Neural cell (in vitro differentiated cells): ENCODE results near the gene CD47. TPM values are rescaled to one million over a fixed set of nuclear protein-coding genes. Genes with fewer than 3 reads are reported as not detected.

ENCODE experiments used
- H2AFZ ChIP-seq: fragments of 200-600, 300-800 bp; sonication (generic), shearing (Covaris generic); 2 replicates; pipeline ENCODE4 v1.6.0; 2014; ENCODE audit warnings: low read depth, mild to moderate bottlenecking, antibody characterized with exemption, low read length, moderate library complexity
- H3F3A ChIP-seq: fragments of 200-600 bp; shearing (Covaris generic); 2 replicates; pipeline ENCODE4 v1.6.1; 2016; ENCODE audit warnings: mild to moderate bottlenecking, moderate library complexity, mixed read lengths, antibody characterized with exemption, low read length; ENCODE audit not compliant: insufficient read depth, poor library complexity, severe bottlenecking
- H3K27ac ChIP-seq: fragments of 200-600, 300-800 bp; sonication (generic), shearing (Covaris generic); 2 replicates; pipeline ENCODE4 v1.5.1; 2014; ENCODE audit warnings: mild to moderate bottlenecking, low read length, moderate library complexity
- H3K27me3 ChIP-seq: fragments of 300-800, 200-600 bp; sonication (generic), shearing (Covaris generic); 2 replicates; pipeline ENCODE4 v1.6.0; 2014; ENCODE audit warnings: mild to moderate bottlenecking, low read depth, low read length, moderate library complexity; ENCODE audit not compliant: insufficient read depth
- H3K36me3 ChIP-seq: fragments of 300-800, 200-600 bp; sonication (generic), shearing (Covaris generic); 2 replicates; pipeline ENCODE4 v1.5.1; 2014; ENCODE audit warnings: mild to moderate bottlenecking, antibody characterized with exemption, low read length, moderate library complexity; ENCODE audit not compliant: insufficient read depth
- H3K4me2 ChIP-seq: fragments of 300-800, 200-600 bp; sonication (generic), shearing (Covaris generic); 2 replicates; pipeline ENCODE4 v1.6.0; 2014; ENCODE audit warnings: mild to moderate bottlenecking, low read length
- H3K4me3 ChIP-seq: fragments of 300-800, 200-600 bp; sonication (generic), shearing (Covaris generic); 2 replicates; pipeline ENCODE4 v1.5.1; 2014; ENCODE audit warnings: mild to moderate bottlenecking, low read length, moderate library complexity
- H3K79me2 ChIP-seq: fragments of 200-600 bp; shearing (Covaris generic); replicated peaks from 2 replicates; pipeline ENCODE4 v1.6.0; 2014; ENCODE audit warnings: mild to moderate bottlenecking, low read length, moderate library complexity; ENCODE audit not compliant: insufficient read depth
- H3K9ac ChIP-seq: fragments of 300-800, 200-600 bp; sonication (generic), shearing (Covaris generic); 2 replicates; pipeline ENCODE4 v1.6.1; 2016; ENCODE audit warnings: mild to moderate bottlenecking, low read length, mixed read lengths
- H3K9me2 ChIP-seq: fragments of 200-600 bp; shearing (Covaris generic); 2 replicates; pipeline ENCODE4 v1.6.1; 2016; ENCODE audit warnings: mild to moderate bottlenecking, low read length, mixed read lengths; ENCODE audit not compliant: insufficient read depth
- H3K9me3 ChIP-seq: fragments of 200-600, 300-800 bp; sonication (generic), shearing (Covaris generic); 2 replicates; pipeline ENCODE4 v1.6.1; 2016; ENCODE audit warnings: mild to moderate bottlenecking, mixed run types, low read length, moderate library complexity, mixed read lengths
- H4K20me1 ChIP-seq: fragments of 200-600 bp; shearing (Covaris generic); 2 replicates; pipeline ENCODE4 v1.6.1; 2016; ENCODE audit warnings: mild to moderate bottlenecking, mixed run types; ENCODE audit not compliant: insufficient read depth
- CTCF ChIP-seq: fragments of 450-650 bp; IDR thresholded peaks from 2 replicates; pipeline ENCODE4 v1.5.1; 2014; ENCODE audit warnings: antibody characterized with exemption, mild to moderate bottlenecking, moderate library complexity; ENCODE audit not compliant: poor library complexity, severe bottlenecking
- EP300 ChIP-seq: fragments of 450-650 bp; conservative IDR thresholded peaks from 2 replicates; pipeline ENCODE4 v1.6.1; 2014; ENCODE audit warnings: antibody characterized with exemption, mild to moderate bottlenecking, moderate library complexity; ENCODE audit not compliant: poor library complexity, severe bottlenecking
- EZH2 ChIP-seq: fragments of 200-600, 300-800 bp; shearing (Covaris generic), sonication (generic); IDR thresholded peaks from 2 replicates; pipeline ENCODE4 v1.6.1; 2014; ENCODE audit warnings: antibody characterized with exemption, low read length, borderline replicate concordance, mild to moderate bottlenecking; ENCODE audit not compliant: insufficient read depth, poor library complexity, severe bottlenecking
- MXI1 ChIP-seq: fragments of 450-650 bp; conservative IDR thresholded peaks from 2 replicates; pipeline ENCODE4 v1.6.1; 2014; ENCODE audit warnings: antibody characterized with exemption, mild to moderate bottlenecking; ENCODE audit not compliant: poor library complexity, severe bottlenecking
- RAD21 ChIP-seq: fragments of 450-650 bp; conservative IDR thresholded peaks from 2 replicates; pipeline ENCODE4 v1.6.1; 2014; ENCODE audit warnings: antibody characterized with exemption, mild to moderate bottlenecking, moderate library complexity
- SMC3 ChIP-seq: fragments of 450-650 bp; conservative IDR thresholded peaks from 2 replicates; pipeline ENCODE4 v1.6.1; 2014; ENCODE audit warnings: antibody characterized with exemption, mild to moderate bottlenecking, moderate library complexity; ENCODE audit not compliant: poor library complexity
- TAF1 ChIP-seq: IDR thresholded peaks from 2 replicates; pipeline ENCODE4 v1.6.1; 2012; ENCODE audit warnings: low read depth
- polyA plus RNA-seq: library from polyadenylated mRNA; depleted of rRNA; stranded (reverse); fragments of >200 nt; gene quantifications from 2 replicates; pipeline ENCODE4 v1.2.3, GENCODE V29; 2014
- TF ChIP-seq, protein P1 (sequence below): IDR thresholded peaks from 2 replicates; pipeline ENCODE4 v1.6.1; 2012; ENCODE audit warnings: borderline replicate concordance

CD47 gene
- polyA plus RNA-seq, 1 donor from 2014 or later = 128 TPM

- Histone ChIP-seq H3K27ac (no peak overlapping the region), H4K20me1 (no peaks in the 10 kb centered on the region), H2AFZ (no peak overlapping the region), H3K36me3 (no peaks in the 10 kb centered on the region), H3K9ac (no peak overlapping the region), H3K79me2 (no peaks in the 10 kb centered on the region), H3K9me3 (no peaks in the 10 kb centered on the region), H3F3A (no peaks in the 10 kb centered on the region), H3K4me2 (no peak overlapping the region), H3K4me3 (no peak overlapping the region), H3K9me2 (no peaks in the 10 kb centered on the region), H3K27me3 (no peaks in the 10 kb centered on the region)
- TF ChIP-seq TAF1 (no peak), MXI1 (no peak), EZH2 (no peak)
- TF ChIP-seq, protein P1, sequence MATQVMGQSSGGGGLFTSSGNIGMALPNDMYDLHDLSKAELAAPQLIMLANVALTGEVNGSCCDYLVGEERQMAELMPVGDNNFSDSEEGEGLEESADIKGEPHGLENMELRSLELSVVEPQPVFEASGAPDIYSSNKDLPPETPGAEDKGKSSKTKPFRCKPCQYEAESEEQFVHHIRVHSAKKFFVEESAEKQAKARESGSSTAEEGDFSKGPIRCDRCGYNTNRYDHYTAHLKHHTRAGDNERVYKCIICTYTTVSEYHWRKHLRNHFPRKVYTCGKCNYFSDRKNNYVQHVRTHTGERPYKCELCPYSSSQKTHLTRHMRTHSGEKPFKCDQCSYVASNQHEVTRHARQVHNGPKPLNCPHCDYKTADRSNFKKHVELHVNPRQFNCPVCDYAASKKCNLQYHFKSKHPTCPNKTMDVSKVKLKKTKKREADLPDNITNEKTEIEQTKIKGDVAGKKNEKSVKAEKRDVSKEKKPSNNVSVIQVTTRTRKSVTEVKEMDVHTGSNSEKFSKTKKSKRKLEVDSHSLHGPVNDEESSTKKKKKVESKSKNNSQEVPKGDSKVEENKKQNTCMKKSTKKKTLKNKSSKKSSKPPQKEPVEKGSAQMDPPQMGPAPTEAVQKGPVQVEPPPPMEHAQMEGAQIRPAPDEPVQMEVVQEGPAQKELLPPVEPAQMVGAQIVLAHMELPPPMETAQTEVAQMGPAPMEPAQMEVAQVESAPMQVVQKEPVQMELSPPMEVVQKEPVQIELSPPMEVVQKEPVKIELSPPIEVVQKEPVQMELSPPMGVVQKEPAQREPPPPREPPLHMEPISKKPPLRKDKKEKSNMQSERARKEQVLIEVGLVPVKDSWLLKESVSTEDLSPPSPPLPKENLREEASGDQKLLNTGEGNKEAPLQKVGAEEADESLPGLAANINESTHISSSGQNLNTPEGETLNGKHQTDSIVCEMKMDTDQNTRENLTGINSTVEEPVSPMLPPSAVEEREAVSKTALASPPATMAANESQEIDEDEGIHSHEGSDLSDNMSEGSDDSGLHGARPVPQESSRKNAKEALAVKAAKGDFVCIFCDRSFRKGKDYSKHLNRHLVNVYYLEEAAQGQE = no peak
Observed at GRCh38 chr3:108123326-108123725, 32.5 kb upstream of the CD47 start.

DNA sequence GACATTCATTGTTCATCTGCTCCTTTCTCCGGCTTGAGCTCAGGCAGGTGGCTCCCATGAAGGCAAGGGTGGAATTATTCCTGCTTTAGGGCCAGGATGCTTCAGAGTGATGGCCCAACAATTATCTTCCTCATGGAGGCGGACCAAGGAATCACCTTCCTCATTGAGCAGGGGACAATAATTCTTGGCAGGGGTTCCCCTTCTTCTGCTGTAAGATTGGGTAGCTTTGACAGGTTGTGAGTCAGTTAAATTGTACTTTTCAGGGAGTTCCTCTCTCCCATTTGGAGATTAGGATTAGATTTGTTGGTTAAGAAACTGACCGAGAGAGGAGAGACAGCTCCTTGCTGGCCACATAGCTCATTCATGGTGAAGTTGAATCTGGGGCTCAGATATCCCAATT lies 31.4 kb upstream of the CD47 start:
- Histone ChIP-seq H3K9me3 (no peaks in the 10 kb centered on the region), H2AFZ (no peak overlapping the region)
- TF ChIP-seq TAF1 (no peak), SMC3 (no peak), RAD21 (no peak)

DNA sequence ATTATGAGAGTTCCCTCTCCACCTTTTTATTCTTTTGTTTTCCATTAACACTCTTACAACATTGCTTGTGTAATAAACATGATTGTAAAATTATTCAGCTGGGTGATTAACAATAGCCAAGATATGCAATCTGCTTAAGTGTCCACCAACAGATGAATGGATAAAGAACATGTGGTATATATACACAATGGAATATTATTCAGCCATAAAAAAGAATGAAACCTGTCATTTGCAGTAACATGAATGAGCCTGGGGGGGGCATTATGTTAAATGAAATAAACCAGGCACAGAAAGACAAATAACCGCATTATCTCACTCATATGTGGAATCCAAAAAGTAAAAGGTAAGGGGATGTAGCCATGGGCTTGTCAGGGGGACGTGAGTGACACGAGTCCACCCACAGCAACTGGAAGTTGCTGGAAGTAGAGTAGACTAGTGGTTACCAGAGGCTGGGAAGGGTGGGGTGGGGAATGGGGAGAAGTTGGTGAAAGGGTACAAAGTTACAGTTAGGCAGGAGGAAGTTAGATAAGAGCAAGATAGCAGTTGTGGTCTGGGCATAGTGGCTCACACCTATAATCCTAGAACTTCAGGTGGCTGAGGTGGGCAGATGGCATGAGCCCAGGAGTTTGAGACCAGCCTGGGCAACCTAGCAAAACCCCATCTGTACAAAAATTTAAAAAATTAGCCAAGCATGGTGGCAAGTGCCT lies 28.7 kb upstream of the CD47 start:
- no peak overlapping the region for H3K4me3 ChIP-seq
- no peaks in the 10 kb centered on the region for H4K20me1 ChIP-seq
- H2AFZ ChIP-seq = no peak overlapping the region
- TF ChIP-seq CTCF (no peak), EZH2 (no peak), TAF1 (no peak), EP300 (no peak)
- H3K36me3 ChIP-seq = no peaks in the 10 kb centered on the region
- no peaks in the 10 kb centered on the region for H3K79me2 ChIP-seq
- H3K27ac ChIP-seq = no peak overlapping the region
- H3K9me2 ChIP-seq = no peaks in the 10 kb centered on the region
- no peak overlapping the region for H3K9ac ChIP-seq
- H3K27me3 ChIP-seq = no peaks in the 10 kb centered on the region
- H3K4me2 ChIP-seq = no peak overlapping the region
- H3K9me3 ChIP-seq = no peaks in the 10 kb centered on the region
- H3F3A ChIP-seq = no peaks in the 10 kb centered on the region

More for the DNA sequence above, 31.4 kb upstream of the CD47 start:
- Histone ChIP-seq H3K9ac (no peak overlapping the region), H3K9me2 (no peaks in the 10 kb centered on the region), H3K36me3 (no peaks in the 10 kb centered on the region), H3K4me3 (no peak overlapping the region), H3K4me2 (no peak overlapping the region), H3K27ac (no peak overlapping the region), H3F3A (no peaks in the 10 kb centered on the region), H3K79me2 (no peaks in the 10 kb centered on the region), H3K27me3 (no peaks in the 10 kb centered on the region), H4K20me1 (no peaks in the 10 kb centered on the region)
